ENCODE measurements around the gene GPANK1.

- TF ChIP-seq GATA2 (IDR thresholded peaks at IDR 0.05; ENCODE audit: low read depth, low read length) (no peak), GATA3 (IDR thresholded peaks at IDR 0.05; ENCODE audit: low read depth, low read length) (no peak)
Measured at GRCh38 chr6:31624070-31624469, 40.7 kb downstream of the GPANK1 start.
